DOHH2 (cell line): Measurements from ENCODE around the gene SLC35G2.
"Not testable (repeated sequence)": the region's sequence is repeated elsewhere in the genome, so short reads cannot be mapped to it uniquely, and the experiment has no call there.

Experiments used
- CTCF ChIP-seq: fragments of 200-600 bp; sonication (generic); IDR thresholded peaks from one replicate; pipeline ENCODE4 v1.5.1; 2014; ENCODE audit warnings: antibody characterized with exemption, mild to moderate bottlenecking, low read depth, low read length; ENCODE audit not compliant: poor library complexity, severe bottlenecking
- EZH2phosphoT487 ChIP-seq: fragments of 200-600 bp; sonication (generic); IDR thresholded peaks from 2 replicates; pipeline ENCODE4 v1.6.1; 2017; ENCODE audit warnings: borderline replicate concordance, mild to moderate bottlenecking, antibody characterized with exemption, low read length, moderate library complexity, mixed read lengths

- TF ChIP-seq CTCF, EZH2phosphoT487: not testable (repeated sequence)
Observed at GRCh38 chr3:136900694-136901093, 81.8 kb downstream of the SLC35G2 start.
